ENCODE measurements around the gene ZRANB1.

The ZRANB1 gene

GRCh38 chr10:124993345-124993708, 51.4 kb downstream of the ZRANB1 start:
- H3K4me3 ChIP-seq (ENCODE audit: low read length) = no peak overlapping the region
- DNase-seq (ENCODE audit: low read depth) = no peak
- TF ChIP-seq CTCF (conservative IDR thresholded peaks at IDR 0.05; ENCODE audit: low read depth, low read length) = no peak

- TF ChIP-seq CTCF (conservative IDR thresholded peaks at IDR 0.05; ENCODE audit: low read depth, low read length) = no peak
- H3K4me3 ChIP-seq (ENCODE audit: low read length) = no peak overlapping the region
- no peak for DNase-seq (ENCODE audit: low read depth)
These were observed 52.0 kb downstream of the ZRANB1 start for GRCh38 chr10:124993736-124994451.

DNA sequence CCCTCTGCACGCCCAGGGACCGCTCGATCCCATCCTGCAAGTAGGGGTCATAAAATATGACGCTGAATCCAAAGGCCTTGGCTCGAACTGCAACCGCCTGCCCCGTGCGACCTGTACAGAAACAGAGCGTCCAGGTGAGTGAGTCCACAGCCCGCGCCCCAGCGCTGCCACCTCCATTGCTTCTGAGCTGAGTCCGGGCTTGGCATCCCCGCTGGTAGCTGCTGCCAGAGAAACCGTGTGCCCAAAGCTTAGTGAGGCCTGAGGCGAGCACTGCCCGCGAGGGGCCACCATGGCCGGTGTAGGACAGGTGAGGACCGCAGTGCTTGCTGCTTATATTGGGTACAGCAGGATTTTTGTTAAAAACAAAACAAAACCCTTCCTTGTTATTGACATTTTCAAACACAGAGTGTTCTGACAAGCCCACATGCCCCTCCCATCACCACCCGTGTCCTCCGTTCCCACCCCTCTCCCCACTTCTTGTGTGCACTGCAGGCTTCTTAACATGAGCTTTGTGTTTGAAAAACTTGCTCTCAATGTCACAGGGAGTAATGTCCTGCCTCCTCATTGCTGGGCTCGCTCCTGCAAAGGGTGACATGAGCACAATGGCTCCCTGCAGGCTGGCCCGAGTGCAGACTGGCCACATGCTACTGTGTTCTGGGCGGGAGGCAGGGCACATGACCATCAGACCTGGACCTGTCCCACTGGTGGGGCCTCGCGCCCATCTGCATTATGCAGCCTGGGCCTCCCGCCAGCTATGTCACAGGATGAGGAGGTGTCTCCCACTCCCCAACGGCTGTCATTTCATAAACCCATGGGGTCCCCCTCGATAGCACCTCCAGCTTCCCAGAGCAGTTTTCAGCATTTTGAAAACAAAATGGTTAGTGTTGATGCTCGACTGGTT, 52.9 kb downstream of the ZRANB1 start:
- TF ChIP-seq CTCF (conservative IDR thresholded peaks at IDR 0.05; ENCODE audit: low read depth, low read length) = no peak
- no peak for DNase-seq (ENCODE audit: low read depth)
- H3K4me3 ChIP-seq (ENCODE audit: low read length) = no peak overlapping the region

DNA sequence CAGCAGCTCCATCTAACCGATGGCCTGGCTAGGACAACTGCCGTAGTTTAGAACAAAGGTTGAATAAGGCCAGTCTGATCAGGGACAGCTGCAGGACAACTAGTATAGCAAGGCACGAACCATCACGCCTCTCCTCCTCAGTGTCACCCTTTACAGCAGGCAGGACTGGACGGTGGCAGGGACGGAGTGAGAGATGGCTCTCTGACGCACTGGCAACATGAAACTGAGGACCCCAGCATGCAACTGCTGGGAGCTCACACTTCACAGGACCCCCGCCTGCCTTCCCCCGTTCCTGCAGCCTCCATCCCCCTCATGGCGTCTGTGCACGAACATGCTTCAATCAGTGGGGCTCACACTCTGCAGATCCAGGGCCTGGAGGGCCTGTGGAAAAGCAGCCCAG, 53.7 kb downstream of the ZRANB1 start:
- no peak for DNase-seq (ENCODE audit: low read depth)
- TF ChIP-seq CTCF (conservative IDR thresholded peaks at IDR 0.05; ENCODE audit: low read depth, low read length) = no peak
- no peak overlapping the region for H3K4me3 ChIP-seq (ENCODE audit: low read length)

DNA sequence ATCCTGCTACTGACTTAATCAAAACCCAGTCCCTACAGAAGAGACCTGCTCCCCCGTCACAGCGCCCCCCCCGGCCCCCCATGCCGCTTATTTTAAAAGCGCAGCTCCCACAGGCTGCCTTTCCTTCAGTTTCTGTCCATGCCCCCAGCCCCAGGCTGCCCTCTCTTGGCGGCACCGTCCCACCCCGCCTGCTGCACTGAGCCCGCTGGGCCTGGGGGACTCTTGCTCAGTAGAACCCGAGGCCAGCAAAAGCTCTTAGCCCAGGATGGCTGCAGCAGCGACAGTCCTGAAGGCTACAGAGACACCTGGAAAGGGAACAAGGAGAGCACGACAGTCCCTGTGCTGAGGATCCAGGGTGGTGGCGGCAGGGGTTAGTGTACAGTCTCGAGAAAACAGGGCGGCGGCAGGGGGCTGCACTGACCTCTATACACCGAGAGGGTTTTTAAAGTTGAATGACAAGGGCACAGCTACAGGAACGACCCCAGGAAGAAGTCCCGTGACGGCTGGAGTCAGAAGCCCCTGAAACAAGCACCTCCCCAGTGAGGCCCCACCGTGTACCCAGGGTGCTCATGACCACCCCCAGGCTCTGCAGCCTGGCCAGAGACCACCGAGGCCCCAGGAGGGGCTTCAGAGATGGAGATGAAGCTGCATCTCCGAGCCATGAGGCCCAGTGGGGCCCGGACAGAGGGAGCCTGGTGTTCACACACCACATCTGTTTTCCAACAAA, 54.4 kb downstream of the ZRANB1 start:
- no peak for DNase-seq (ENCODE audit: low read depth)
- H3K4me3 ChIP-seq (ENCODE audit: low read length) = no peak overlapping the region
- no peak for TF ChIP-seq CTCF (conservative IDR thresholded peaks at IDR 0.05; ENCODE audit: low read depth, low read length)

- DNase-seq (ENCODE audit: low read depth) = no peak
- H3K4me3 ChIP-seq (ENCODE audit: low read length) = no peak overlapping the region
- TF ChIP-seq CTCF (conservative IDR thresholded peaks at IDR 0.05; ENCODE audit: low read depth, low read length) = no peak
These were observed 54.9 kb downstream of the ZRANB1 start for GRCh38 chr10:124996854-124997215.
